ENCODE measurements around the gene EML6. TPM values are rescaled to one million over a fixed set of nuclear protein-coding genes. Genes with fewer than 3 reads are reported as not detected.

EML6 gene
- total RNA-seq, 2 donors from 2014 or later, result 1.4 to 2.1 TPM

GRCh38 chr2:54855434-54855833 lies 132.0 kb downstream of the EML6 start:
- TF ChIP-seq CTCF (conservative IDR thresholded peaks at IDR 0.05), result no peak
- peaks cover 2% of the 10 kb centered on the region for H3K4me1 Mint-ChIP-seq
- no peaks in the 10 kb centered on the region for H3K36me3 Mint-ChIP-seq (ENCODE audit: low read depth)
- H3K27ac Mint-ChIP-seq, result no peak overlapping the region
- Histone ChIP-seq H3K9ac (ENCODE audit: extremely low read depth, low read length, poor library complexity, severe bottlenecking) (no peak overlapping the region), H3K36me3 (ENCODE audit: control insufficient read depth, insufficient read depth, low read length) (no peaks in the 10 kb centered on the region), H3K9me3 (ENCODE audit: control insufficient read depth, low read length) (no peaks in the 10 kb centered on the region), H3K4me3 (ENCODE audit: low read length) (no peak overlapping the region), H3K27ac (ENCODE audit: low read depth, low read length) (no peak overlapping the region), H3K4me1 (ENCODE audit: control insufficient read depth, insufficient read depth, low read length) (no peaks in the 10 kb centered on the region), H3K27me3 (ENCODE audit: control insufficient read depth, insufficient read depth, low read length, poor library complexity, severe bottlenecking) (no peaks in the 10 kb centered on the region)
- no peaks in the 10 kb centered on the region for H3K27me3 Mint-ChIP-seq (ENCODE audit: insufficient read depth)
- no peak overlapping the region for H3K4me3 Mint-ChIP-seq
- no peaks in the 10 kb centered on the region for H3K9me3 Mint-ChIP-seq
- no peak for DNase-seq
- 89% methylated on average over 2 of the region's 2 CpGs; no CpG with 5 or more reads in 1 of the 2 experiments for WGBS, 2 experiments (ENCODE audit: insufficient coverage in 1 of 2, insufficient read length in 1 of 2)

- Mint-ChIP-seq H3K4me3 (no peak overlapping the region), H3K4me1 (peaks cover 2% of the 10 kb centered on the region), H3K27me3 (ENCODE audit: insufficient read depth) (no peaks in the 10 kb centered on the region), H3K27ac (no peak overlapping the region), H3K36me3 (ENCODE audit: low read depth) (no peaks in the 10 kb centered on the region), H3K9me3 (no peaks in the 10 kb centered on the region)
- Histone ChIP-seq H3K27me3 (ENCODE audit: control insufficient read depth, insufficient read depth, low read length, poor library complexity, severe bottlenecking) (no peaks in the 10 kb centered on the region), H3K27ac (ENCODE audit: low read depth, low read length) (no peak overlapping the region), H3K4me3 (ENCODE audit: low read length) (no peak overlapping the region), H3K9ac (ENCODE audit: extremely low read depth, low read length, poor library complexity, severe bottlenecking) (no peak overlapping the region), H3K9me3 (ENCODE audit: control insufficient read depth, low read length) (no peaks in the 10 kb centered on the region), H3K36me3 (ENCODE audit: control insufficient read depth, insufficient read depth, low read length) (no peaks in the 10 kb centered on the region), H3K4me1 (ENCODE audit: control insufficient read depth, insufficient read depth, low read length) (no peaks in the 10 kb centered on the region)
- WGBS, 2 experiments (ENCODE audit: insufficient coverage in 1 of 2, insufficient read length in 1 of 2), result 80% methylated on average over 3 of the region's 3 CpGs; no CpG with 5 or more reads in 1 of the 2 experiments
- no peak for DNase-seq
- TF ChIP-seq CTCF (conservative IDR thresholded peaks at IDR 0.05), result no peak
These were observed 134.7 kb downstream of the EML6 start for GRCh38 chr2:54858021-54858681.

GRCh38 chr2:54859416-54859815 lies 136.0 kb downstream of the EML6 start:
- Histone ChIP-seq H3K9me3 (ENCODE audit: control insufficient read depth, low read length) (no peaks in the 10 kb centered on the region), H3K27ac (ENCODE audit: low read depth, low read length) (no peak overlapping the region), H3K9ac (ENCODE audit: extremely low read depth, low read length, poor library complexity, severe bottlenecking) (no peak overlapping the region), H3K4me1 (ENCODE audit: control insufficient read depth, insufficient read depth, low read length) (no peaks in the 10 kb centered on the region), H3K36me3 (ENCODE audit: control insufficient read depth, insufficient read depth, low read length) (no peaks in the 10 kb centered on the region), H3K27me3 (ENCODE audit: control insufficient read depth, insufficient read depth, low read length, poor library complexity, severe bottlenecking) (no peaks in the 10 kb centered on the region), H3K4me3 (ENCODE audit: low read length) (no peak overlapping the region)
- H3K4me1 Mint-ChIP-seq, result peaks cover 2% of the 10 kb centered on the region
- no peaks in the 10 kb centered on the region for H3K36me3 Mint-ChIP-seq (ENCODE audit: low read depth)
- 94 to 100% methylated on average over 1 to 3 of the region's 3 CpGs for WGBS, 2 experiments (ENCODE audit: insufficient coverage in 1 of 2, insufficient read length in 1 of 2)
- no peak for TF ChIP-seq CTCF (conservative IDR thresholded peaks at IDR 0.05)
- H3K9me3 Mint-ChIP-seq, result no peaks in the 10 kb centered on the region
- H3K27ac Mint-ChIP-seq, result no peak overlapping the region
- DNase-seq, result no peak
- no peak overlapping the region for H3K4me3 Mint-ChIP-seq
- H3K27me3 Mint-ChIP-seq (ENCODE audit: insufficient read depth), result no peaks in the 10 kb centered on the region

Measured in endodermal cell (in vitro differentiated cells).